Chondrocyte (in vitro differentiated cells): Measurements from ENCODE around the gene PCDHGB3. TPM values are rescaled to one million over a fixed set of nuclear protein-coding genes. Genes with fewer than 3 reads are reported as not detected.
"Not testable (repeated sequence)": the region's sequence is repeated elsewhere in the genome, so short reads cannot be mapped to it uniquely, and the experiment has no call there.

ENCODE experiments used
- DNase-seq: peaks from one replicate; pipeline ENCODE4 v3.0.0; 2021; ENCODE audit warnings: mixed read lengths, low spot score
- H3K27ac Mint-ChIP-seq: one replicate; pipeline ENCODE4 v1.8.0; 2021; ENCODE audit warnings: mild to moderate bottlenecking, moderate library complexity, mixed read lengths; ENCODE audit not compliant: unreplicated experiment
- H3K27me3 Mint-ChIP-seq: 2 replicates; pipeline ENCODE4 v1.8.0; 2021; ENCODE audit warnings: low read depth, mixed read lengths
- H3K36me3 Mint-ChIP-seq: 2 replicates; pipeline ENCODE4 v1.8.0; 2021; ENCODE audit warnings: low read depth, mixed read lengths
- H3K4me1 Mint-ChIP-seq: 2 replicates; pipeline ENCODE4 v1.8.0; 2021; ENCODE audit warnings: low read depth, mild to moderate bottlenecking, mixed read lengths
- H3K4me3 Mint-ChIP-seq: one replicate; pipeline ENCODE4 v1.8.0; 2021; ENCODE audit warnings: mild to moderate bottlenecking, moderate library complexity, mixed read lengths; ENCODE audit not compliant: unreplicated experiment
- H3K9me3 Mint-ChIP-seq: 2 replicates; pipeline ENCODE4 v1.8.0; 2021; ENCODE audit warnings: low read depth, mixed read lengths
- long read RNA-seq: library from polyadenylated mRNA; stranded (forward); transcript quantifications from one replicate; pipeline ENCODE4 v2.0.0, GENCODE V29; 2021
- total RNA-seq: library from RNA; stranded (reverse); gene quantifications from 3 replicates; pipeline ENCODE4 v1.2.1, GENCODE V29; 2021
- TF ChIP-seq, protein P1 (sequence below): fragments of 200-600 bp; sonication (generic); IDR thresholded peaks from 2 replicates; pipeline ENCODE4 v1.5.0; 2021; ENCODE audit warnings: antibody characterized with exemption, mild to moderate bottlenecking, moderate library complexity

The PCDHGB3 gene
- total RNA-seq = 0.21 to 0.36 TPM (median 0.30 TPM) in 3 replicates
- long read RNA-seq = 0 reads

DNA sequence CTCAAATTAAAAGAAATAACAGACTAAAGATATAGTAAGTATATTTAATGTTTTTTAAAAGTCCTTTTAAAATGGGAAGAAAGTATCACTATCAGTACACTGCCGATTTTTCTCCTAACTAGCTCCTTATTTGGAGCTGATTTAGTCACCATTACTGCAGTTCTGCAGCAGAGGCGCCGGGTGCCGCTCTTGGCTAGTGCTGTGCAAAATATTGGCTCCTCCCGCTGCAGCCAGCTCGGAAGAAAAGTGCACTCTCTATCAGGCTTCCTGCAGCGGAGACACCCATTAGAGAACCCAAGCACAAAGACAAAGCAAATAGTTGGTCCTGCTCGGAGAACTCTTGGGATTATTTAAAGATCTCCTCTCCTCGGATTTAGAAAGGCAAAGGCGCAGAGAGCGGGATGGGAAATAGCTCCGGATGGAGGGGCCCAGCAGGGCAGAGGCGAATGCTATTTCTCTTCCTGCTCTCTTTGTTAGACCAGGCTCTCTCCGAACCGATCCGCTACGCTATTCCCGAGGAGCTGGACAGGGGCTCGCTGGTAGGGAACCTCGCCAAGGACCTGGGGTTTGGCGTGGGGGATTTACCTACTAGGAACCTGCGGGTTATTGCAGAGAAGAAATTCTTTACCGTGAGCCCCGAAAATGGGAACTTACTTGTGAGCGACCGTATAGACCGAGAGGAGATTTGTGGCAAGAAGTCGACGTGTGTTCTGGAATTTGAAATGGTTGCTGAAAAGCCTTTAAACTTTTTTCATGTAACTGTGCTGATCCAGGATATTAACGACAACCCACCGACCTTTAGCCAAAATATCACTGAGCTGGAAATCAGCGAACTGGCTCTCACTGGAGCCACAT is at the start of gene PCDHGB3:
Gene PCDHGB3 (plus strand): TSS at position 249 of the 855 bp plus-strand sequence. CDS start 153 bp downstream, at position 402.
- TF ChIP-seq, protein P1, sequence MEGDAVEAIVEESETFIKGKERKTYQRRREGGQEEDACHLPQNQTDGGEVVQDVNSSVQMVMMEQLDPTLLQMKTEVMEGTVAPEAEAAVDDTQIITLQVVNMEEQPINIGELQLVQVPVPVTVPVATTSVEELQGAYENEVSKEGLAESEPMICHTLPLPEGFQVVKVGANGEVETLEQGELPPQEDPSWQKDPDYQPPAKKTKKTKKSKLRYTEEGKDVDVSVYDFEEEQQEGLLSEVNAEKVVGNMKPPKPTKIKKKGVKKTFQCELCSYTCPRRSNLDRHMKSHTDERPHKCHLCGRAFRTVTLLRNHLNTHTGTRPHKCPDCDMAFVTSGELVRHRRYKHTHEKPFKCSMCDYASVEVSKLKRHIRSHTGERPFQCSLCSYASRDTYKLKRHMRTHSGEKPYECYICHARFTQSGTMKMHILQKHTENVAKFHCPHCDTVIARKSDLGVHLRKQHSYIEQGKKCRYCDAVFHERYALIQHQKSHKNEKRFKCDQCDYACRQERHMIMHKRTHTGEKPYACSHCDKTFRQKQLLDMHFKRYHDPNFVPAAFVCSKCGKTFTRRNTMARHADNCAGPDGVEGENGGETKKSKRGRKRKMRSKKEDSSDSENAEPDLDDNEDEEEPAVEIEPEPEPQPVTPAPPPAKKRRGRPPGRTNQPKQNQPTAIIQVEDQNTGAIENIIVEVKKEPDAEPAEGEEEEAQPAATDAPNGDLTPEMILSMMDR = no peak
- H3K4me1 Mint-ChIP-seq = no peaks in the 10 kb centered on the region
- no peak for DNase-seq
- H3K4me3 Mint-ChIP-seq = no peak within 1 kb of the TSS
- peaks cover 10% of the 10 kb centered on the region for H3K36me3 Mint-ChIP-seq
- no peaks in the 10 kb centered on the region for H3K27me3 Mint-ChIP-seq
- no peak within 1 kb of the TSS for H3K27ac Mint-ChIP-seq
- H3K9me3 Mint-ChIP-seq = peaks cover 53% of the 10 kb centered on the region

DNA sequence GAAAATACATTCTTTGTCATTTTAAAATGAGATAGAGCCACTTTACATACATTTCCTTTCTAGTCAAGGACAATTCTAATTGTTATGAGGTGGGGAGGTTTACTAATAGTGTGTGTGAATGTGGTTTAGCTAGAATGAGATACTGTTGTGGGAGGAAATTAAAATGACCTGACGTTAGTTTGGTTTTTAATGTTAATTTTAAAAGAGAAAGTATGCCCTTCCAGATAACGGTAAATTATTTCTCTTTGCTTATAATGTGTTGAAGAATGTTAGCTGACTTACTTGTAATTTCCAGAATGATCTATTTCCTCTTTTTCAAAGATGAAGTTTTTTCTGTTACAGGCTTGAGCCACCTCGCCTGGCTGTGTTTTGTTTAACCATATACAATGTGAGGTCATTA is 47.8 kb upstream of the PCDHGB3 start:
- Mint-ChIP-seq H3K4me3 (no peak overlapping the region), H3K9me3 (peaks cover 55% of the 10 kb centered on the region), H3K27ac (no peak overlapping the region), H3K36me3 (peaks cover 40% of the 10 kb centered on the region), H3K27me3 (no peaks in the 10 kb centered on the region), H3K4me1 (peaks cover 23% of the 10 kb centered on the region)
- TF ChIP-seq, protein P1 = no peak
- no peak for DNase-seq

DNA sequence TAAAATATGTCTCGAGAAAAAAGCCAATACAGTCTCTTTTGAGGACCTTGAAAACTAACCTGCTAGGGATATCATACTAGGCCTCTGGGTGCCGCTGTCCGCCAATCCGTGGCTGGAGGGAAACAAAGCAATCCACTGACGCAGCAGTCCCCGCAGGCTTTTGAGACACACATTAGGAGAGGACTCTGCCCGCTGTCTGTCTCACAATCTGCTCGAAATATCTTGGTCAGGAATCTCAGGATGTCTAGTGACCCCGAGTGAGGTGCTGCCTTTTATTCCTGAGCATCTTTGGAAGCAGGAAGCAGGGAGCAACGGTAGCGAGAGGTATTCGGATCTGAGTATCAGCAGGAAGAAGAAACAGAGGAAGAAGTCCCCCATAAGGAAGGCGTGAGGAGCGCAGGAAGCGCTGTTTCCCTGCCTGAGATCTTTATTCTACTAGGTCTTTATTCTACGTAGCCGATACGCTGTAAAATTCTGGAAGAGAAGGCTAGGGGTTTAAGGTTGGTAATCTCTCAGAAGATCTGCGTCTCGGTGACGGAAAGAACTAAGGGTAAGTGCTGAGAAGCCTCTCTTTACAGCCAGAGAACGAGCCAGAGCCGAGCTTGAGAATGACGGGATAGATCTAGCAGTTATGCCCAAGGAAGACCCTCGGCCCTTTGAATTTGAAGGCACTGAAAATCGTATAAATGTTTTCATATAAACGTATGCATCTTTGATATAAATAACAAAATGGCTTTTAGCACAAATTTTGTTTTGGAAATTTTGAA is 43.8 kb upstream of the PCDHGB3 start:
- Mint-ChIP-seq H3K9me3 (peaks cover 47% of the 10 kb centered on the region), H3K4me3 (peak overlapping the region; percentile 54)

DNA sequence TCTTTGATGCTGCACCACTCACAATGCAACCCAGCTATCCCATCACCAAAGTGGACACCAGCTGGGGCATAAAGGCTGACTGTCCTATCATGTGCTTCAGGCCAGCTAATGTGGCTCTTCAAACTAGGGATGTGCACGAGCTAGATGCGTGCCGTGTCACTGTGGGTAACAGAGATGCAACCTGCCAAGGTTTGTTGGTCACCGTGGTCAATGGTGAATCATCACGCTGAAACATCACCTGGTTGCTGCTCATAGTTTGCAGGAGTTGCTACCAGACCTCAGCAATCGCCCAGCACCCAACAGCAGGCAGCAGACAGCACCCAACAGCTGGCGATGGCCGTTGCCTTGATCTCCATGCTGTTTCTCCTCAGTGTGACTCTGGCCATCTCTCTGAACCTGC is 41.8 kb upstream of the PCDHGB3 start:
- Mint-ChIP-seq H3K4me1 (no peaks in the 10 kb centered on the region), H3K4me3 (no peak overlapping the region), H3K27me3 (no peaks in the 10 kb centered on the region), H3K36me3 (peaks cover 7% of the 10 kb centered on the region), H3K9me3 (peaks cover 42% of the 10 kb centered on the region), H3K27ac (no peak overlapping the region)
- no peak for DNase-seq
- TF ChIP-seq, protein P1 = no peak

More for the DNA sequence above, 43.8 kb upstream of the PCDHGB3 start:
- DNase-seq = no peak
- Mint-ChIP-seq H3K27ac (no peak overlapping the region), H3K36me3 (peaks cover 11% of the 10 kb centered on the region), H3K4me1 (no peaks in the 10 kb centered on the region), H3K27me3 (no peaks in the 10 kb centered on the region)
- TF ChIP-seq, protein P1 = peak; percentile 29

DNA sequence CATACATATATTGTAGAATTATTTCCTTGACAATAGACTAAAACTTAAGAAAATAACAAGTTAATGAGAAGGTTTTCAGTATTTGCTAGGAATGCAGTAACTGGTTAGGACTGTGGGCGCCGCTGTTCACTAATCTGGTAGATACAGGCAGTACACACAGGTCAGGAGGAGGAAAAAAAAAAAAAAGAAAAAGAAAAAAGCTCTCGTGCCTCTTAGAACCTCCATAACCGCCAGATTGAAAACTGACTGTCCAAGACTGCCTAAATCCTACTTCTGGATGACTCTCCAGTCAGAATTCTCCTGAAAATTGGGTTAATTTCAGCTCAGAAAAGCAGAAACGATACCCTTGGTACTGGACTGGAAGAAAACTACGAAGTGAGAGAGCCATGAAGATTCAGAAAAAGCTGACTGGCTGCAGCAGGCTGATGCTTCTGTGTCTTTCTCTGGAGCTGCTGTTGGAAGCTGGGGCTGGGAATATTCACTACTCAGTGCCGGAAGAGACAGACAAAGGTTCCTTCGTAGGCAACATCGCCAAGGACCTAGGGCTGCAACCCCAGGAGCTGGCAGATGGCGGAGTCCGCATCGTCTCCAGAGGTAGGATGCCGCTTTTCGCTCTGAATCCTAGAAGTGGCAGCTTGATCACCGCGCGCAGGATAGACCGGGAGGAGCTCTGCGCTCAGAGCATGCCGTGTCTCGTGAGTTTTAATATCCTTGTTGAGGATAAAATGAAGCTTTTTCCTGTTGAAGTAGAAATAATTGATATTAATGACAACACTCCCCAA is 39.6 kb upstream of the PCDHGB3 start, which contains the start of gene PCDHGA1:
Gene PCDHGA1 (plus strand): TSS at position 216 of the 782 bp plus-strand sequence.
- H3K4me1 Mint-ChIP-seq = no peaks in the 10 kb centered on the region
- H3K9me3 Mint-ChIP-seq = peaks cover 52% of the 10 kb centered on the region
- H3K36me3 Mint-ChIP-seq = peaks cover 9% of the 10 kb centered on the region
- no peaks in the 10 kb centered on the region for H3K27me3 Mint-ChIP-seq
- DNase-seq = no peak
- TF ChIP-seq, protein P1 = peak; percentile 21
- H3K4me3 Mint-ChIP-seq = no peak within 1 kb of the TSS
- H3K27ac Mint-ChIP-seq = no peak within 1 kb of the TSS

DNA sequence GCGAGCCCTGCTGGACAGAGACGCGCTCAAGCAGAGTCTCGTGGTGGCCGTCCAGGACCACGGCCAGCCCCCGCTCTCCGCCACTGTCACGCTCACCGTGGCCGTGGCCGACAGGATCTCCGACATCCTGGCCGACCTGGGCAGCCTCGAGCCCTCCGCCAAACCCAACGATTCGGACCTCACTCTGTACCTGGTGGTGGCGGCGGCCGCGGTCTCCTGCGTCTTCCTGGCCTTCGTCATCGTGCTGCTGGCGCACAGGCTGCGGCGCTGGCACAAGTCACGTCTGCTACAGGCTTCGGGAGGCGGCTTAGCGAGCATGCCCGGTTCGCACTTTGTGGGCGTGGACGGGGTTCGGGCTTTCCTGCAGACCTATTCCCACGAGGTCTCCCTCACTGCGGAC is 37.5 kb upstream of the PCDHGB3 start:
- H3K9me3 Mint-ChIP-seq = peaks cover 54% of the 10 kb centered on the region
- H3K4me1 Mint-ChIP-seq, H3K27me3 Mint-ChIP-seq, H3K36me3 Mint-ChIP-seq, H3K27ac Mint-ChIP-seq, DNase-seq, H3K4me3 Mint-ChIP-seq: not testable (repeated sequence)
